Epithelial cell of proximal tubule (primary cell): ENCODE data around the gene ABCC9. TPM values are rescaled to one million over a fixed set of nuclear protein-coding genes. Genes with fewer than 3 reads are reported as not detected.
A peak's percentile ranks its signal among the peaks of the same experiment; 100 is the strongest.

Experiments
- DNase-seq: peaks from one replicate; pipeline ENCODE4 v3.0.0-alpha.2; 2011; ENCODE audit warnings: low read depth
- H3K4me3 ChIP-seq: 2 replicates; pipeline ENCODE4 v1.5.1; 2011; ENCODE audit warnings: low read depth, mild to moderate bottlenecking, low read length
- CTCF ChIP-seq: conservative IDR thresholded peaks from 2 replicates; pipeline ENCODE4 v1.5.1; 2012; ENCODE audit warnings: low read depth, mild to moderate bottlenecking, low read length
- total RNA-seq: library from RNA; depleted of rRNA; stranded (reverse); fragments of >200 nt; gene quantifications from 2 replicates; pipeline ENCODE4 v1.2.3, GENCODE V29; 2015

The ABCC9 gene
- total RNA-seq, 1 donor from 2014 or later: 0.23 TPM

GRCh38 chr12:21962236-21962635 lies 21.0 kb upstream of the ABCC9 start:
- TF ChIP-seq CTCF: no peak
- DNase-seq: no peak
- H3K4me3 ChIP-seq: no peak overlapping the region

GRCh38 chr12:21950649-21951048 lies 9.4 kb upstream of the ABCC9 start:
- H3K4me3 ChIP-seq: no peak overlapping the region
- DNase-seq: no peak
- no peak for TF ChIP-seq CTCF

- no peak for TF ChIP-seq CTCF
- no peak overlapping the region for H3K4me3 ChIP-seq
- DNase-seq: no peak
Observed at GRCh38 chr12:21949036-21949435, 7.8 kb upstream of the ABCC9 start.

- no peak for DNase-seq
- no peak for TF ChIP-seq CTCF
- no peak overlapping the region for H3K4me3 ChIP-seq
Observed at GRCh38 chr12:21946983-21947382, 5.8 kb upstream of the ABCC9 start.

- TF ChIP-seq CTCF: no peak
- DNase-seq: no peak
Observed at GRCh38 chr12:21945002-21945401, 3.8 kb upstream of the ABCC9 start.

GRCh38 chr12:21942377-21942703 lies 1.1 kb upstream of the ABCC9 start:
- no peak for TF ChIP-seq CTCF
- H3K4me3 ChIP-seq: no peak overlapping the region
- no peak for DNase-seq

More at GRCh38 chr12:21945002-21945401, 3.8 kb upstream of the ABCC9 start:
- no peak overlapping the region for H3K4me3 ChIP-seq

GRCh38 chr12:21941506-21942376 lies 515 bp upstream of the ABCC9 start:
- peak overlapping the region; percentile 43 for H3K4me3 ChIP-seq
- DNase-seq: no peak

More at GRCh38 chr12:21941506-21942376, 515 bp upstream of the ABCC9 start:
- TF ChIP-seq CTCF: peak; percentile 35
